ENCODE results near the gene WDFY2. TPM values are rescaled to one million over a fixed set of nuclear protein-coding genes. Genes with fewer than 3 reads are reported as not detected.

WDFY2 gene
- total and polyA plus RNA-seq, 2 of the 13 experiments (the other 11 are each of a cell fraction or from before 2014, with no cell fraction given) = 22.6 to 27.0 TPM

GRCh38 chr13:51620165-51620983 lies 36.1 kb downstream of the WDFY2 start (continued):
- TF ChIP-seq ZHX2 (IDR thresholded peaks at IDR 0.05; ENCODE audit: low read depth) (no peak), ZHX2 (CRISPR knock-in tag; IDR thresholded peaks at IDR 0.05; ENCODE audit: borderline replicate concordance) (no peak), ARID5B (CRISPR knock-in tag; IDR thresholded peaks at IDR 0.05) (peak; percentile 94), ZFP1 (CRISPR knock-in tag; IDR thresholded peaks at IDR 0.05) (0 out of 2 replicates have a peak, but pooled peaks have one; percentile 35), SAFB2 (CRISPR knock-in tag; IDR thresholded peaks at IDR 0.05; ENCODE audit: borderline replicate concordance, low read depth) (no peak), SPEN (CRISPR knock-in tag; IDR thresholded peaks at IDR 0.05; ENCODE audit: low read depth) (no peak; the same call in 1 of the 2 replicates), TCF12 (IDR thresholded peaks at IDR 0.05) (no peak), TCF12 (CRISPR knock-in tag; IDR thresholded peaks at IDR 0.05) (no peak), KLF11 (CRISPR knock-in tag; IDR thresholded peaks at IDR 0.05) (peak; percentile 67; the same call in 1 of the 2 replicates), ZNF883 (CRISPR knock-in tag; IDR thresholded peaks at IDR 0.05; ENCODE audit: not compliant biosample characterization) (no peak), ZNF124 (CRISPR knock-in tag; IDR thresholded peaks at IDR 0.05) (peak; percentile 47; the same call in 1 of the 2 replicates), HNF1A (IDR thresholded peaks at IDR 0.05; ENCODE audit: low read depth) (no peak; the same call in 1 of the 2 replicates), HNF1A (CRISPR knock-in tag; IDR thresholded peaks at IDR 0.05; ENCODE audit: borderline replicate concordance) (peak; percentile 80; the same call in 1 of the 2 replicates), LBX2 (CRISPR knock-in tag; IDR thresholded peaks at IDR 0.05; ENCODE audit: borderline replicate concordance) (no peak)

All from HepG2 (cell line).